ENCODE data around the gene SPATA31E1. TPM values are rescaled to one million over a fixed set of nuclear protein-coding genes. Genes with fewer than 3 reads are reported as not detected.

The SPATA31E1 gene
- total and polyA plus RNA-seq, 2 donors (not counting 1 experiment from before 2014, with no cell fraction given), result not detected

- CTCF ChIA-PET, result no interaction called here
- no peaks in the 10 kb centered on the region for H3K27me3 Mint-ChIP-seq
Observed at GRCh38 chr9:87874304-87874623, 8.4 kb upstream of the SPATA31E1 start.

GRCh38 chr9:87875060-87875459 is 7.6 kb upstream of the SPATA31E1 start:
- ChIA-PET CTCF (no interaction called here), POLR2A (no interaction called here)
- DNase-seq, result no peak
- H3K4me3 Mint-ChIP-seq, result no peak overlapping the region
- no peaks in the 10 kb centered on the region for H3K9me3 Mint-ChIP-seq (ENCODE audit: insufficient read depth)
- no peak overlapping the region for H2AFZ ChIP-seq (ENCODE audit: insufficient read depth, low read depth, low read length, poor library complexity, severe bottlenecking)
- no peak overlapping the region for H3K27ac ChIP-seq (ENCODE audit: low read length in 2 of 2)
- H3K27me3 Mint-ChIP-seq, result no peaks in the 10 kb centered on the region
- H3K79me2 ChIP-seq (ENCODE audit: control insufficient read depth, insufficient read depth, low read length), result no peaks in the 10 kb centered on the region
- TF ChIP-seq EZH2 (IDR thresholded peaks at IDR 0.05; ENCODE audit: borderline replicate concordance, insufficient read depth, low read depth, low read length, poor library complexity, severe bottlenecking), result no peak
- no peaks in the 10 kb centered on the region for H3K4me1 ChIP-seq (ENCODE audit: control insufficient read depth in 2 of 2, insufficient read depth in 2 of 2, low read length in 2 of 2)
- H3K9me3 ChIP-seq (ENCODE audit: control extremely low read depth in 1 of 3, control insufficient read depth in 2 of 3, insufficient read depth in 1 of 3, low read length in 2 of 3), result peaks cover 0 to 9% (median 0%) of the 10 kb centered on the region in 3 donors
- H3K27ac Mint-ChIP-seq, result no peak overlapping the region
- no peaks in the 10 kb centered on the region for H3K4me1 Mint-ChIP-seq
- no peaks in the 10 kb centered on the region for H4K20me1 ChIP-seq (ENCODE audit: control insufficient read depth, insufficient read depth, low read length, poor library complexity, severe bottlenecking)
- intact Hi-C loops (cut with micrococcal nuclease), result no loop called here
- no peak overlapping the region for H3K9ac ChIP-seq (ENCODE audit: low read length)
- no peaks in the 10 kb centered on the region for H3K27me3 ChIP-seq (replicated peaks in 1 of 4; ENCODE audit: control extremely low read depth in 1 of 4, control insufficient read depth in 3 of 4, insufficient read depth in 4 of 4, low read length in 3 of 4)
- ATAC-seq (ENCODE audit: low read depth), result no peak
- H3K4me3 ChIP-seq (ENCODE audit: control extremely low read depth in 1 of 5, extremely low read depth in 1 of 5, insufficient read depth in 1 of 5, low read depth in 2 of 5, low read length in 4 of 5), result no peak overlapping the region
- no peak overlapping the region for H3K4me2 ChIP-seq (replicated peaks; ENCODE audit: low read depth, low read length, poor library complexity, severe bottlenecking)
- H3K36me3 ChIP-seq (replicated peaks in 1 of 2; ENCODE audit: control extremely low read depth in 1 of 2, control insufficient read depth in 1 of 2, extremely low read depth in 1 of 2, insufficient read depth in 2 of 2, low read length in 1 of 2), result no peaks in the 10 kb centered on the region

More at GRCh38 chr9:87874304-87874623, 8.4 kb upstream of the SPATA31E1 start:
- H3K27me3 ChIP-seq (replicated peaks in 1 of 4; ENCODE audit: control extremely low read depth in 1 of 4, control insufficient read depth in 3 of 4, insufficient read depth in 4 of 4, low read length in 3 of 4), result no peaks in the 10 kb centered on the region
- Mint-ChIP-seq H3K4me1 (no peaks in the 10 kb centered on the region), H3K9me3 (ENCODE audit: insufficient read depth) (no peaks in the 10 kb centered on the region), H3K27ac (no peak overlapping the region), H3K4me3 (no peak overlapping the region)
- no peak overlapping the region for H3K27ac ChIP-seq (ENCODE audit: low read length in 2 of 2)
- ATAC-seq (ENCODE audit: low read depth) (no peak), DNase-seq (no peak)
- H4K20me1 ChIP-seq (ENCODE audit: control insufficient read depth, insufficient read depth, low read length, poor library complexity, severe bottlenecking), result no peaks in the 10 kb centered on the region
- no peaks in the 10 kb centered on the region for H3K36me3 ChIP-seq (replicated peaks in 1 of 2; ENCODE audit: control extremely low read depth in 1 of 2, control insufficient read depth in 1 of 2, extremely low read depth in 1 of 2, insufficient read depth in 2 of 2, low read length in 1 of 2)
- H3K4me3 ChIP-seq (ENCODE audit: control extremely low read depth in 1 of 5, extremely low read depth in 1 of 5, insufficient read depth in 1 of 5, low read depth in 2 of 5, low read length in 4 of 5), result no peak overlapping the region
- H3K4me2 ChIP-seq (replicated peaks; ENCODE audit: low read depth, low read length, poor library complexity, severe bottlenecking), result no peak overlapping the region
- POLR2A ChIA-PET, result no interaction called here
- H3K4me1 ChIP-seq (ENCODE audit: control insufficient read depth in 2 of 2, insufficient read depth in 2 of 2, low read length in 2 of 2), result no peaks in the 10 kb centered on the region
- H3K79me2 ChIP-seq (ENCODE audit: control insufficient read depth, insufficient read depth, low read length), result no peaks in the 10 kb centered on the region
- WGBS (ENCODE audit: insufficient coverage), result 81% methylated on average over 7 of the region's 7 CpGs
- no peak overlapping the region for H2AFZ ChIP-seq (ENCODE audit: insufficient read depth, low read depth, low read length, poor library complexity, severe bottlenecking)
- H3K9ac ChIP-seq (ENCODE audit: low read length), result no peak overlapping the region
- TF ChIP-seq EZH2 (IDR thresholded peaks at IDR 0.05; ENCODE audit: borderline replicate concordance, insufficient read depth, low read depth, low read length, poor library complexity, severe bottlenecking) (no peak), CTCF (IDR thresholded peaks at IDR 0.05) (no peak)
- intact Hi-C loops (cut with micrococcal nuclease), result no loop called here
- peaks cover 0 to 12% (median 0%) of the 10 kb centered on the region in 3 donors for H3K9me3 ChIP-seq (ENCODE audit: control extremely low read depth in 1 of 3, control insufficient read depth in 2 of 3, insufficient read depth in 1 of 3, low read length in 2 of 3)

All from B cell (primary cell).